Inferior parietal cortex (tissue), 1 donor: Measurements from ENCODE around the gene OPA1.

Source experiments
- DNase-seq: peaks from one replicate; pipeline ENCODE4 v3.0.0-alpha.2; 2016; ENCODE audit errors: extremely low spot score

The OPA1 gene

GRCh38 chr3:193650585-193650984 is 57.6 kb downstream of the OPA1 start:
- DNase-seq = no peak

GRCh38 chr3:193655831-193656433 is 62.9 kb downstream of the OPA1 start:
- DNase-seq = no peak

- no peak for DNase-seq
Measured at GRCh38 chr3:193656445-193656844, 63.4 kb downstream of the OPA1 start.

DNA sequence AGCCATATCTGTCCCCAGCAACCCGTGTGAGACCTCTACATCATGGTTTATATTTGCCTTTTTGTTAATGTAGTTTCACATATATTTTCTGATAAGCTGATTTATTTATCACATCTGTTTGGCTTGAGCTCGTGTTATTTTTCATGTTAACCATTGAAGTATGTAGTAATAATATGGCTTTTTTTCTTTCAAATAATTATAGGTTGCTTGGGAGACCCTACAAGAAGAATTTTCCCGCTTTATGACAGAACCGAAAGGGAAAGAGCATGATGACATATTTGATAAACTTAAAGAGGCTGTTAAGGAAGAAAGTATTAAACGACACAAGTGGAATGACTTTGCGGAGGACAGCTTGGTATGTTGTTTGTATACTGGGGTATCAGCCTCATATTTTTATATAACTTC is 63.9 kb downstream of the OPA1 start:
- no peak for DNase-seq

DNA sequence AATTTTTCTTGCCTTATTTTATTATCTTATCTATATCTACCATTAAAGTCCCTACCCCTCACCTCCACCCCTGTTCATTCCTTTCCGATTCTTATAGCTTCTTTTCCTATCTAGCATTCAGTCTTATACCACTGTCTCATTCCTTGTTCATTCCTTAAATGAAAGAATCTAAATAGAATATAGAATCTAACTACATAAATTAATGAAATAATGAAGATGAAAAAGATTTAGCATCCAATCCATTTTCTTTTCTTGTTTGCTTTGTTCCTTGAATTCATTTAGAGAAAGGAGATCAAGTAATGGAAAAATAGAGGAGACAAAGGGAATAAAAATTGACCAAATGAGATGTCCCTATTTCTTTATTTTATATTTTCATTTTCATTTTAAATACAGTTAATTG is 67.2 kb downstream of the OPA1 start:
- DNase-seq = no peak

- DNase-seq = no peak
Measured at GRCh38 chr3:193660698-193661411, 67.8 kb downstream of the OPA1 start.

DNA sequence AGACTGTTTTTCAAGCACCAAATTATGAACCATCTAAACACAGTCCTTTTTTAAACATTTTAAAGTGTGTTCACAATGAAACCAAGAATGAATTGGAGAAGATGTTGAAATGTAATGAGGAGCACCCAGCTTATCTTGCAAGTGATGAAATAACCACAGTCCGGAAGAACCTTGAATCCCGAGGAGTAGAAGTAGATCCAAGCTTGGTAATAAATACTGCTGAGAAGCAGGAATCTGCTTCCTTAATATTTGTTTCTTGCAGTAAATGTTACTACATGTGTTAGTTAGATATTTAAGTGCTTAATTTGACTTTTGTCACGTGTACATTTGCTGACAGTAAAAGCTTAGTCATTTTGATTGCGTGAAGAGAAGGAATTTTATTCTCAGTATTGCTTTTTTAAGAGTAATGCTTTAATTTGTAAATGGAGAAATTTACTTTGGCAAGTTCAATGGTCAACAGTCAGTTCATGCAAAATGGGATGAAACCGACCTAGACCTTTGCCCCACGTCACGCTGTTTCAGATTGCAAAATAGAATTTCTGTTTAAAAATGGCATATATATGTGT is 69.8 kb downstream of the OPA1 start:
- DNase-seq = no peak

- DNase-seq = peak; percentile 55
Measured at GRCh38 chr3:193665370-193665989, 72.5 kb downstream of the OPA1 start.

- DNase-seq = no peak
Measured at GRCh38 chr3:193673845-193674244, 80.8 kb downstream of the OPA1 start.

DNA sequence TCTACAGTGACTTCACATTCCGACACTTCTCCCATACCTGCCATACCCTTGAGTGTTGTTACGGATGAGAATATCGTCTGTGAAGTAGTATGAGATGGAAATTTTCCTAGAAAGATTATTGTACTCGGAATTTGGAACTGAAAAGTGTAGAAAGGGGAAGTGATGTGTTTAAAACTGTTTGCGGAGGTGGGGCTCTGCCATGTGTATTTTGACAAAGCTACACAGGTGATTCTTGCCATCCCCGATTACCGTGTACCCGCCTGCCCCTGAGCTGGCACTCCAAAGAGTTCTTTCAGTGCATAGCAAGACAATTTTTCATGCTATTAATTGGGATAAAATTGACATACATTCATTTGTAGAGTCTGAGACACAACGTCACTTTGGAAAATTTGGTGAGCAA is 81.7 kb downstream of the OPA1 start:
- DNase-seq = no peak

DNA sequence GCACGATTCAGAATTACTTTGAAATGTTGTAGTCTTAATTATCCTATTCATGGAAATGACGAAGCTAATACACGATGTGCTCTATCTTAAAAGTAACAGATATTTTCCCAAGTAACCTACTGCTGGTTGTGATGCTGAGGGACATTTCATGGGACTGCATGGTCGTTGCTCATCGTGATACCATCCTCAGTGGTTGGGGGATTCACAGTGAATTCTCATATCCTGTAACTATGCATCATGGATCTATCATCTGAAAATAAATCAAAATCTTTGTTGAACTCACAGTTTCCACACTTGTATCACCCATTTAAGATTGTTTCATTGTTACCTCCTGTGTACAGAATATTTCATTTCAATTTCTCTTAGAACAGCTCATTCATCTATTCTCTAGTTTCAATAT is 84.7 kb downstream of the OPA1 start:
- DNase-seq = no peak

DNA sequence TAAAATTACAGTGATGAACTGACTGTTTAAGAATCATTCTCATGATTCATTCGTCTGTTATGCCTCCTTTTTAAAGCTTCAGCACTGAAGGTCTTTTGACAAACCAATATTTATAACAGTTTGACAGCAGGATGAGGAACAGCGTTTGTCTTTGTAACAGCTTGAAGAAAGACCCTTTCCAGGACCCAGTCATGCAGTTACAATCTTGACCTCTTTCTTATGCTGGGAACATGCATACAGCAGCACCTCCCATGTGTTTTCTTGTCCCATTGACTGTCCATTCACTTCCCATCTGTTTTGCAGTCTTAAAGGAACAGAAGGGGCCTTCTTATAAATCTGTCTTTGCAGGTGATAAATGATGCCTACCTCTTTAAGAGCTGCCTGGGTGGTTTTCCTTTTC is 87.2 kb downstream of the OPA1 start:
- no peak for DNase-seq

- DNase-seq = no peak
Measured at GRCh38 chr3:193681631-193682030, 88.6 kb downstream of the OPA1 start.

- peak; percentile 62 for DNase-seq
Measured at GRCh38 chr3:193686665-193687483, 93.9 kb downstream of the OPA1 start.

GRCh38 chr3:193688834-193689714 is 96.1 kb downstream of the OPA1 start:
- no peak for DNase-seq

DNA sequence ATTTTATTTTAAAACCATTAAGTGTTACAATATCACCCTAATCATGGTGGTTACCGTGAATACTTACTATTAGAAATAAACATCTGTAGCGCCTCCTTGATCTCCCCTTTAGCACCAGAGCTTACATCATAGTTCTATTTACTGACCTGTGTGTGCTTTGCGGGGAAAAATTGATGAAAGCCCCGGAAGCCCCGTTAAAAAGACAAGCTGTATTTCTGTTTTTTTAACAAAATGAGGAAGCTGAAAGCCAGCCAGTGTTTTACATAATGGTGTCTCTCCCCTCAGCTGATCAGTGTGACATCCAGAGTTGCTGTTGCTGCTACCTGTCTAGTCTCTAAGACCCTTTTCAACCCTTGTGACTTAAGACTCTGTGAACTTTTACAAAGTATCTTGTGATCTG is 100.8 kb downstream of the OPA1 start:
- DNase-seq = no peak

- no peak for DNase-seq
Measured at GRCh38 chr3:193701953-193702635, 109.1 kb downstream of the OPA1 start.

DNA sequence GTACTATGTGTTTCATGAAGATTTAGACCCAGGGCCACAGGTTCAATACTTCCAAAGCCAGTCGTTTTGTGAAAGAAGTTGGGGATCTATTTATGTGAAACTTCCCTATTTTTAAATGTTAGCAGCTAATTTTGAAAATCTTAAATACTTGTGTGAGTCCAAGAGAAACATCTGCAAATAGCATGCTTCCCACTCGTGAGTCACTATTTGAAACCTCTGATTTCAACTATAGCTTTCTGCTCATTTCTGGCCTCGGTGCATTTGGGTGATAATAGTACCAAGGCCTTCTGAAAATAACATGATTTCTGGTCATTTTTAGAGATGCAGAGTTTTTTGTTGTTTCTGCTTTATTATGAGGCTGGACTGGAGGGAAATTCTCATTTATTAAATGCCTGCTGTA is 110.0 kb downstream of the OPA1 start:
- DNase-seq = no peak

DNA sequence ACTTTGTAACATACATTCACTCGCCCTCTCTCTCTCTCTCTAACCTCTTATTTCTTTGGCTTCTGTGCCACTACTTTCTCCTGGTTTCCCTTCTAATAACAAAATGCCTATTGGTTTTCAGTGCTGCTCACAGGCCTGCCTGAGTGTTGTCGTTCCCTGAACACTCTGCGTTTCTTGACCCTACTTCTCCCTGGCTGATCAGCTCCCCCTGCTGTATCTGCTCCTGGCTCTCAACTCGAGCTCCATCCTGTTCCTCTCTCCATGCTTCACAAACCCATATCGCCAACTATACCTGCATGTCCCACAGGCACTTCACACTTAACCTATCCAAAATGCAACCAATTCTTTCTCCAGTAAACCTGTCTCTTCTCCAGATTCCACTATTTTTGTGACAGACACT is 111.4 kb downstream of the OPA1 start:
- no peak for DNase-seq

GRCh38 chr3:193708270-193708669 is 115.3 kb downstream of the OPA1 start:
- no peak for DNase-seq
